Activated CD8-positive, alpha-beta T cell treated with anti-CD3 and anti-CD28 coated beads for 36 hours (primary cell): ENCODE data around the gene TLE4. TPM values are rescaled to one million over a fixed set of nuclear protein-coding genes. Genes with fewer than 3 reads are reported as not detected.
A peak's percentile ranks its signal among the peaks of the same experiment; 100 is the strongest.

ENCODE experiments used
- ATAC-seq: fragments of 200-7000 bp; cut with Tn5 transposase; one replicate; pipeline ENCODE4 v1.10.0; 2021; ENCODE audit warnings: mild to moderate bottlenecking, moderate library complexity
- CTCF ChIA-PET: fragments of 350-600 bp; sonication (Branson Sonifier 250); formaldehyde crosslinking; loops from one replicate; lab custom pipeline; 2021; ENCODE audit warnings: antibody characterized with exemption; lab: Charles Lee
- POLR2A ChIA-PET: fragments of 350-600 bp; sonication (Branson Sonifier 250); formaldehyde crosslinking; loops from one replicate; lab custom pipeline; 2021; ENCODE audit warnings: antibody characterized with exemption; lab: Charles Lee
- DNase-seq: peaks from one replicate; pipeline ENCODE4 v3.0.0-alpha.2; 2020
- H3K27ac Mint-ChIP-seq: one replicate; pipeline ENCODE4 v1.8.0; 2021; ENCODE audit warnings: mild to moderate bottlenecking, mixed read lengths
- H3K27me3 Mint-ChIP-seq: one replicate; pipeline ENCODE4 v1.8.0; 2021; ENCODE audit warnings: mixed read lengths
- H3K36me3 Mint-ChIP-seq: one replicate; pipeline ENCODE4 v1.8.0; 2021; ENCODE audit warnings: low read depth, mixed read lengths
- H3K4me1 Mint-ChIP-seq: one replicate; pipeline ENCODE4 v1.8.0; 2021; ENCODE audit warnings: low read depth, mixed read lengths
- H3K4me3 Mint-ChIP-seq: one replicate; pipeline ENCODE4 v1.8.0; 2021; ENCODE audit warnings: mild to moderate bottlenecking, moderate library complexity, mixed read lengths
- H3K9me3 Mint-ChIP-seq: one replicate; pipeline ENCODE4 v1.8.0; 2021; ENCODE audit warnings: mixed read lengths
- intact Hi-C: fragments of 100-400 bp; cut with micrococcal nuclease; formaldehyde crosslinking; loops from one replicate; pipeline ENCODE4 v1.10.0; 2022
- total RNA-seq, 2 experiments: library from RNA; stranded (reverse); gene quantifications; one replicate each; pipeline ENCODE4 v1.2.3, GENCODE V29; 2021
- TF ChIP-seq, protein P1 (sequence below): fragments of 200-600 bp; IDR thresholded peaks from one replicate; pipeline ENCODE4 v1.8.0; 2022; ENCODE audit warnings: antibody characterized with exemption, mild to moderate bottlenecking

The TLE4 gene
- total RNA-seq, 2 experiments from 2014 or later = 30.8 to 31.9 TPM

- no peak overlapping the region for H3K27ac Mint-ChIP-seq
- DNase-seq (no peak), ATAC-seq (no peak)
- no peaks in the 10 kb centered on the region for H3K9me3 Mint-ChIP-seq
- H3K27me3 Mint-ChIP-seq = no peaks in the 10 kb centered on the region
- intact Hi-C loops = no loop called here
- ChIA-PET POLR2A (interaction anchor here (1.7 kb wide), 1 partner anchor 36 kb away, joined by 3 read pairs; no protein-coding TSS in a partner anchor), CTCF (no interaction called here)
- peaks cover 68% of the 10 kb centered on the region for H3K4me1 Mint-ChIP-seq
- H3K36me3 Mint-ChIP-seq = peaks cover 13% of the 10 kb centered on the region
- TF ChIP-seq, protein P1, sequence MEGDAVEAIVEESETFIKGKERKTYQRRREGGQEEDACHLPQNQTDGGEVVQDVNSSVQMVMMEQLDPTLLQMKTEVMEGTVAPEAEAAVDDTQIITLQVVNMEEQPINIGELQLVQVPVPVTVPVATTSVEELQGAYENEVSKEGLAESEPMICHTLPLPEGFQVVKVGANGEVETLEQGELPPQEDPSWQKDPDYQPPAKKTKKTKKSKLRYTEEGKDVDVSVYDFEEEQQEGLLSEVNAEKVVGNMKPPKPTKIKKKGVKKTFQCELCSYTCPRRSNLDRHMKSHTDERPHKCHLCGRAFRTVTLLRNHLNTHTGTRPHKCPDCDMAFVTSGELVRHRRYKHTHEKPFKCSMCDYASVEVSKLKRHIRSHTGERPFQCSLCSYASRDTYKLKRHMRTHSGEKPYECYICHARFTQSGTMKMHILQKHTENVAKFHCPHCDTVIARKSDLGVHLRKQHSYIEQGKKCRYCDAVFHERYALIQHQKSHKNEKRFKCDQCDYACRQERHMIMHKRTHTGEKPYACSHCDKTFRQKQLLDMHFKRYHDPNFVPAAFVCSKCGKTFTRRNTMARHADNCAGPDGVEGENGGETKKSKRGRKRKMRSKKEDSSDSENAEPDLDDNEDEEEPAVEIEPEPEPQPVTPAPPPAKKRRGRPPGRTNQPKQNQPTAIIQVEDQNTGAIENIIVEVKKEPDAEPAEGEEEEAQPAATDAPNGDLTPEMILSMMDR = no peak
- H3K4me3 Mint-ChIP-seq = no peak overlapping the region
These were observed 16.9 kb downstream of the TLE4 start for GRCh38 chr9:79588488-79589223.

DNA sequence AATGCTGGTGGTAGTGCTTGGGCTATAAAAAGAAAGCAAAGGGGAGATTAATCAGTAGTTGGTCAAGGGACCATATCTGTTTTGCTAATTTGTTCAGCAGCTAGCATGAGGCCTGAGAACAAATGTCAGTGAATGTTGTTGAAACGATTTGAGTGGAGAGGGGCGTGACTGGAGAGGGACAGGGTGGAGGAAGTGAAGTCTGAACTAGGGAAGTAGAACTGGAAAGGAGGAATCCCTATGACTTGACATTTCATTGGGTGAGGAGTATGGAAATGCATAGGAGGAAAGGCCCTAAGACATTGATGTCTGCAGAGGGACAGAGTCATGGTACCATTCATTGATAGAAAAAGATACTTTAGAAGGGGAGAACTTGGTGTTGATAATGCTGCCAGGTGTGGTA is 19.7 kb downstream of the TLE4 start:
- Mint-ChIP-seq H3K4me3 (no peak overlapping the region), H3K36me3 (peaks cover 19% of the 10 kb centered on the region), H3K9me3 (no peaks in the 10 kb centered on the region), H3K4me1 (peaks cover 65% of the 10 kb centered on the region), H3K27ac (no peak overlapping the region), H3K27me3 (no peaks in the 10 kb centered on the region)
- ChIA-PET CTCF (no interaction called here), POLR2A (no interaction called here)
- no peak for DNase-seq
- intact Hi-C loops = no loop called here
- TF ChIP-seq, protein P1 = no peak
- ATAC-seq = no peak

DNA sequence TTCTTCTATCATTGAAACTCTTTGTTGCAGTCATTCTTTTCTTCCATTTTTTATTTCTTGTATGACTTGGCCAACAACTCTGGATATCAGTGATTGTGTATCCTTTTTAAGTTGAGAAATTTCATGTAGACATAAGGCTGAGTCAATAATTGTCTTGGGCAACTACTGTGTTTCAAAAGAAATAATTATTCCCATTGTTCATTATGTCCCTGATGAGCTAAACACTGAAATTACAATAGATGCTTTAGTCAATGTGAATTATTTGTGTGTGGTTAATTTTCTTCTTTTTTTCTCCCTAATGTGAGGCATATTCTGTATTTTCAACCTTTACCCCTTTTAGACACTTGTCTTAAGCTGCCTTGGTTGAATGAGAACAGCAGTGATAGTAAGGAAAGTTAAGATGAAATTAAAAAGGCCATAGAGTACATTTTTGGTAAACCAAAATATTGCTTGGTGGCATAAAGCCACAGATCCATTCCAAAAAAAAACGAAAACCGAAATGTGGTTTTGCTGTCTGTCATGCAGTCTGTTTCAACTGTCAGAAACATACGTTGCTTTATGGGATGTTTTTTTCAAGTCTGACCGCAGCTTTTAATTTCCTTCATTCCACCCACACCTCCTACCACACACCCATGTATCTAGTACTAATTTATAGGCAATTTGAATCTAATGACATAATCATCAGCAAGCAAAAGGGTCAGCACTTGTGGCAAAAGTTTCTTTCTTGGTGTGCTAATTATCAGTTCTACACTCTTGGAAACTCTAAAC is 21.1 kb downstream of the TLE4 start:
- POLR2A ChIA-PET = interaction anchor here (1.3 kb wide), 1 partner anchor 22 kb away, joined by 3 read pairs; the partner anchor contains the start of gene TLE4
- peaks cover 19% of the 10 kb centered on the region for H3K36me3 Mint-ChIP-seq
- ATAC-seq (peak; percentile 70), DNase-seq (peak; percentile 61)
- no peaks in the 10 kb centered on the region for H3K9me3 Mint-ChIP-seq
- TF ChIP-seq, protein P1 = no peak
- CTCF ChIA-PET = no interaction called here
- peaks cover 70% of the 10 kb centered on the region for H3K4me1 Mint-ChIP-seq
- intact Hi-C loops = no loop called here
- no peaks in the 10 kb centered on the region for H3K27me3 Mint-ChIP-seq
- peak overlapping the region; percentile 22 for H3K4me3 Mint-ChIP-seq
- H3K27ac Mint-ChIP-seq = peak overlapping the region; percentile 71

DNA sequence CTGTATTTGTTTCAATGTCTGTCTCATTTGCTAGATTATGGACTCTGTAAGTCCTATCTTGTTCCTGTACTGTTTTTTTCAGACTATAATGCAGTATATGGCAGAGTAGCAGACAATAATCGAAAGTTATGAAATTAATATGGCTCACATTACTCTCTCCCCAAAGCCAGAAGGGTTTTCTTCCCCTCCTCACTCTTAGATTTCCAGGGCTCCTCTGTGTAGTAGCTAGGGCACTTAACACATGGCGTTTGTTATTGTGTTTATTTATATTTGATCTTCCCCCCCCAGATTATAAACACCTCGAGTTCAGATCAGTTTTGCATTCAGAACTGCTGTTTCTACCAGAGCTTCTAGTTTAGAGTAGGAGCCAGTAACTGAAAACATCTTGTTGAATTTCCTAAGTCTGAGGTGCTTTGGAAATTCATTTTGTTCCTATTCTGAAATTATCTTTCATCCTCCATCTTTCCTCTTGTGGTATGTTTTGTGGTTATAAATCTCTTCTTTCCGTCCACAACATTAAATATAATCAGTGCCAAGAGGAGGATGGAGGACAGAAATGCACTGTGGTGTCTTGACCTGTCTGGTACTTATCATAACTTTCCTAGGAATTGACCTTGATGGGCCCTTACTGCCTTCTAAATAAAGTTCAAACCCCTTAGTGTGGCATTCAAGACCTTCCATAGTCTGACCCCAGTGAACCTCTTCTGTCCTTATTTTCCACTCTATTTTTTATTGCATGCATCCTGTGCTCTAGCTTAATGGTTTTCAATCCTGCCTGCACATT is 27.0 kb downstream of the TLE4 start:
- no peak overlapping the region for H3K4me3 Mint-ChIP-seq
- H3K4me1 Mint-ChIP-seq = peaks cover 64% of the 10 kb centered on the region
- no peak overlapping the region for H3K27ac Mint-ChIP-seq
- ATAC-seq = no peak
- intact Hi-C loops = no loop called here
- peaks cover 11% of the 10 kb centered on the region for H3K9me3 Mint-ChIP-seq
- ChIA-PET POLR2A (no interaction called here), CTCF (no interaction called here)
- peaks cover 38% of the 10 kb centered on the region for H3K36me3 Mint-ChIP-seq
- TF ChIP-seq, protein P1 = no peak
- no peak for DNase-seq
- H3K27me3 Mint-ChIP-seq = no peaks in the 10 kb centered on the region
